HFF-Myc (cell line): ENCODE results near the gene EVI2A.
"Not testable (repeated sequence)": the region's sequence is repeated elsewhere in the genome, so short reads cannot be mapped to it uniquely, and the experiment has no call there.

ENCODE experiments used
- DNase-seq: peaks from one replicate; pipeline ENCODE4 v3.0.0-alpha.2; 2011; ENCODE audit warnings: low read depth; ENCODE audit errors: extremely low read depth
- H3K4me3 ChIP-seq: replicated peaks from 2 replicates; pipeline ENCODE4 v1.5.1; 2011; ENCODE audit warnings: low read depth, mild to moderate bottlenecking, control low read depth, low read length
- TF ChIP-seq, protein P1 (sequence below): IDR thresholded peaks from 2 replicates; pipeline ENCODE4 v1.5.1; 2012; ENCODE audit warnings: mild to moderate bottlenecking, low read depth, low read length, control low read depth; ENCODE audit errors: missing control alignments

EVI2A gene

GRCh38 chr17:31293581-31293980 is 27.8 kb downstream of the EVI2A start:
- TF ChIP-seq, protein P1, sequence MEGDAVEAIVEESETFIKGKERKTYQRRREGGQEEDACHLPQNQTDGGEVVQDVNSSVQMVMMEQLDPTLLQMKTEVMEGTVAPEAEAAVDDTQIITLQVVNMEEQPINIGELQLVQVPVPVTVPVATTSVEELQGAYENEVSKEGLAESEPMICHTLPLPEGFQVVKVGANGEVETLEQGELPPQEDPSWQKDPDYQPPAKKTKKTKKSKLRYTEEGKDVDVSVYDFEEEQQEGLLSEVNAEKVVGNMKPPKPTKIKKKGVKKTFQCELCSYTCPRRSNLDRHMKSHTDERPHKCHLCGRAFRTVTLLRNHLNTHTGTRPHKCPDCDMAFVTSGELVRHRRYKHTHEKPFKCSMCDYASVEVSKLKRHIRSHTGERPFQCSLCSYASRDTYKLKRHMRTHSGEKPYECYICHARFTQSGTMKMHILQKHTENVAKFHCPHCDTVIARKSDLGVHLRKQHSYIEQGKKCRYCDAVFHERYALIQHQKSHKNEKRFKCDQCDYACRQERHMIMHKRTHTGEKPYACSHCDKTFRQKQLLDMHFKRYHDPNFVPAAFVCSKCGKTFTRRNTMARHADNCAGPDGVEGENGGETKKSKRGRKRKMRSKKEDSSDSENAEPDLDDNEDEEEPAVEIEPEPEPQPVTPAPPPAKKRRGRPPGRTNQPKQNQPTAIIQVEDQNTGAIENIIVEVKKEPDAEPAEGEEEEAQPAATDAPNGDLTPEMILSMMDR: no peak
- no peak overlapping the region for H3K4me3 ChIP-seq
- DNase-seq: no peak

DNA sequence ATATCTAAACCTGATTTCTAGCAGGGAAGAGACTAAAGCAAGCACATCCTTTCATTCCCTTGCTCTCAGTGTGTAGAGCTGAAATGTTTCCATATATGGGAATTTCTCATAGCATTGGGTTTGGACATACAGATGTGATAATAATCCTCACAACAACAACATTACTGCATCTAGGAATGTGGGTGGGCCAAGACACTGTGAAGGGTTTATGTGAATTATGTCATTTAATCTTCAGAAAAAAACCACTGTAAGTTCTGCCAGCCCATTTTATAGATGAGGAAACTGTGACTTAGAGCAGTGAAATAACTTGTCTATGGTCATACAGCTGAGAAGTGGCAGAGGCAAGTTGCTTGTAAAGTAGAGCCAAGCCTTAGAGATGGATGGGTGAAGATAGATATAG is 29.6 kb downstream of the EVI2A start:
- TF ChIP-seq, protein P1: no peak
- DNase-seq: no peak
- no peak overlapping the region for H3K4me3 ChIP-seq

GRCh38 chr17:31289790-31290189 is 31.6 kb downstream of the EVI2A start:
- TF ChIP-seq, protein P1: no peak
- no peak for DNase-seq
- H3K4me3 ChIP-seq: no peak overlapping the region

GRCh38 chr17:31287932-31288331 is 33.5 kb downstream of the EVI2A start:
- not testable (repeated sequence) for DNase-seq, H3K4me3 ChIP-seq

DNA sequence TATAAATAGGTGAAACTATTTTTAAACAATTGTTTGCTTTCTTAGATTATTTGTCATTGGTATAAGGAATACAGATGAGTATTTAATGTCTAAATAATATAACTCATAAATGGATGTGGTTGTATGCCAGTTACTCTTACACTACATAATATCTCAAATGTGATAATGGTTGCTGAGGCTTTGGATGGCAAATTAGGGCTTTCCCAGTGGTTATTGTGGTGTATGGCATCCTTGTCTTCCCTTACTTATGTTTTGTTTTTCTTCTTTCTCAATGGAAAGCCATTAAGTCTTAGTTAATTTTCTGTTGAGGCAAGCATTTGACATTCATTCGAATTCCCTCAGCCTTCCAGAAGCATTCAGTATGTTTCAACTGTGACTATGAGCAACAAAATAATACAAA is 34.8 kb downstream of the EVI2A start:
- H3K4me3 ChIP-seq: no peak overlapping the region
- TF ChIP-seq, protein P1: no peak
- DNase-seq: no peak

DNA sequence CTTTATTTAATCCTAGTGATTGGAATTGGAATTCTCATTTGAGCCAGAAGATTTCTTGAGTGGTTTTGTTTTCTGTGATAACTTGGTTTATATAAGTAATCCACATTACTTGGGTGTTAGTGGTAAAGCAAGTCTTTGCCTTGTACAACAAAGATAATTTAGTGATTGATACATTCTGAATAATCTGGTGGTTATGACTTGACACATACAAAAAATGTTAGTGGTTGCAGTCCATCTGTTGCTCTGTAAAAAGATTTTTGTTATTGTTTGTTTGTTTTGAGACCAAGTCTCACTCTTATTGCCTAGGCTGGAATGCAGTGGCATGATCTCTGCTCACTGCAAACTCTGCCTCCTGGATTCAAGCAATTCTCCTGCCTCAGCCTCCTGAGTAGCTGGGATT is 37.6 kb downstream of the EVI2A start:
- TF ChIP-seq, protein P1: no peak
- no peak overlapping the region for H3K4me3 ChIP-seq
- DNase-seq: no peak

GRCh38 chr17:31281061-31281460 is 40.4 kb downstream of the EVI2A start:
- no peak for DNase-seq
- TF ChIP-seq, protein P1: no peak
- no peak overlapping the region for H3K4me3 ChIP-seq

- DNase-seq: no peak
- TF ChIP-seq, protein P1: no peak
- H3K4me3 ChIP-seq: no peak overlapping the region
Observed at GRCh38 chr17:31279401-31279800, 42.0 kb downstream of the EVI2A start.
